Measurements from ENCODE around the gene KIF5A. TPM values are rescaled to one million over a fixed set of nuclear protein-coding genes. Genes with fewer than 3 reads are reported as not detected.

The KIF5A gene
- total and polyA plus RNA-seq, 2 of the 13 experiments (the other 11 are each of a cell fraction or from before 2014, with no cell fraction given): 1.6 to 11.9 TPM

DNA sequence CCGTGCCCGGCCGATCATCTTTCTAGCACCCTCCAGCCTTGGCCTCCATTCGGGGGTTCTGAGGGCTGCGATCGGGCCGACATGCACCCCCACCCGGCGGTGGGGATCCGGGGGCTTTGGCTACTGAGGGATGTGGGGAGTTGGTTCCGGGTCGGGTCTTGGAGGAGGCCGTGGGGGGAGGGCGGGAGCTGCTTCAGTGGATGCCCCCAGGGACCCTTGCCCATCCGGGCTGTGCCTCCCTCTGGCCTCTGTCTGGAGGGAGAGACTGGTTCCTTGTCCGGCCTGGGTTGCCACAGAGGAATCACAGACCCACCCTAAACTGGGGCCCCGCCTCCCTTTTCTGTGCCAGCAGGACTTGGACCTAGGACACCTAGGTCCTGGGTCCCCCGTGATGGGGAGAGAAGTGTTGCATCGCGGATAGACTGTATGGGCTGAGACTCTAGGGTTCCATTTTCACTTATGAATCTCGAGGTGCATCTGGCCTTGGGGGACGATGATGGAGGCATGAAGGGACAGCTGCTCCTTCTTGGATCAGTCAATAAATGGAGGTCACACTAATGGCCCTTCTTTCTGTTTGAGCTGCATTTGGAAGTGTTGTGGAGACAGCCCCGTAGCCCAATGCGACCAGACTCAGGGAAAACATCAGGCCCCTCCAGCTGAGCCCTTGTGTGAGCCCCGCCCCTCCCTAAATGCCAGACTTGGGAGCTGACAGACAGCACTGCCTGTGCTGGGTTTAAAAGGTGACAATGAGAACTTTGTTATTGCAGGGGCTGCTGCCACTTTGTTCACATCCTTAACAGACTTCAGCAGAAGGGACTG is 55.4 kb downstream of the KIF5A start (continued):
- TF ChIP-seq, protein P1, sequence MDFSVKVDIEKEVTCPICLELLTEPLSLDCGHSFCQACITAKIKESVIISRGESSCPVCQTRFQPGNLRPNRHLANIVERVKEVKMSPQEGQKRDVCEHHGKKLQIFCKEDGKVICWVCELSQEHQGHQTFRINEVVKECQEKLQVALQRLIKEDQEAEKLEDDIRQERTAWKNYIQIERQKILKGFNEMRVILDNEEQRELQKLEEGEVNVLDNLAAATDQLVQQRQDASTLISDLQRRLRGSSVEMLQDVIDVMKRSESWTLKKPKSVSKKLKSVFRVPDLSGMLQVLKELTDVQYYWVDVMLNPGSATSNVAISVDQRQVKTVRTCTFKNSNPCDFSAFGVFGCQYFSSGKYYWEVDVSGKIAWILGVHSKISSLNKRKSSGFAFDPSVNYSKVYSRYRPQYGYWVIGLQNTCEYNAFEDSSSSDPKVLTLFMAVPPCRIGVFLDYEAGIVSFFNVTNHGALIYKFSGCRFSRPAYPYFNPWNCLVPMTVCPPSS (IDR thresholded peaks at IDR 0.05): no peak
- peak; percentile 43; the same call in 1 of the 2 replicates for TF ChIP-seq GABPB1 (CRISPR knock-in tag; IDR thresholded peaks at IDR 0.05)
- no peak for TF ChIP-seq ZNF850 (CRISPR knock-in tag; conservative IDR thresholded peaks at IDR 0.05)
- TF ChIP-seq ZNF230 (CRISPR knock-in tag; IDR thresholded peaks at IDR 0.05): no peak
- TF ChIP-seq TEAD2 (CRISPR knock-in tag; IDR thresholded peaks at IDR 0.05): no peak
- TF ChIP-seq ZNF841 (CRISPR knock-in tag; IDR thresholded peaks at IDR 0.05; ENCODE audit: borderline replicate concordance): no peak
- 0 out of 2 replicates have a peak, but pooled peaks have one; percentile 22 for TF ChIP-seq SMAD1 (CRISPR knock-in tag; IDR thresholded peaks at IDR 0.05; ENCODE audit: borderline replicate concordance, low read depth)
- TF ChIP-seq ZNF441 (CRISPR knock-in tag; IDR thresholded peaks at IDR 0.05; ENCODE audit: borderline replicate concordance): no peak
- TF ChIP-seq, protein P2, sequence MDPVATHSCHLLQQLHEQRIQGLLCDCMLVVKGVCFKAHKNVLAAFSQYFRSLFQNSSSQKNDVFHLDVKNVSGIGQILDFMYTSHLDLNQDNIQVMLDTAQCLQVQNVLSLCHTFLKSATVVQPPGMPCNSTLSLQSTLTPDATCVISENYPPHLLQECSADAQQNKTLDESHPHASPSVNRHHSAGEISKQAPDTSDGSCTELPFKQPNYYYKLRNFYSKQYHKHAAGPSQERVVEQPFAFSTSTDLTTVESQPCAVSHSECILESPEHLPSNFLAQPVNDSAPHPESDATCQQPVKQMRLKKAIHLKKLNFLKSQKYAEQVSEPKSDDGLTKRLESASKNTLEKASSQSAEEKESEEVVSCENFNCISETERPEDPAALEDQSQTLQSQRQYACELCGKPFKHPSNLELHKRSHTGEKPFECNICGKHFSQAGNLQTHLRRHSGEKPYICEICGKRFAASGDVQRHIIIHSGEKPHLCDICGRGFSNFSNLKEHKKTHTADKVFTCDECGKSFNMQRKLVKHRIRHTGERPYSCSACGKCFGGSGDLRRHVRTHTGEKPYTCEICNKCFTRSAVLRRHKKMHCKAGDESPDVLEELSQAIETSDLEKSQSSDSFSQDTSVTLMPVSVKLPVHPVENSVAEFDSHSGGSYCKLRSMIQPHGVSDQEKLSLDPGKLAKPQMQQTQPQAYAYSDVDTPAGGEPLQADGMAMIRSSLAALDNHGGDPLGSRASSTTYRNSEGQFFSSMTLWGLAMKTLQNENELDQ (CRISPR knock-in tag; IDR thresholded peaks at IDR 0.05; ENCODE audit: borderline replicate concordance): no peak
- TF ChIP-seq CC2D1A (CRISPR knock-in tag; IDR thresholded peaks at IDR 0.05): no peak
- no peak for TF ChIP-seq ZNF737 (CRISPR knock-in tag; IDR thresholded peaks at IDR 0.05; ENCODE audit: borderline replicate concordance)
- TF ChIP-seq SRSF9 (IDR thresholded peaks at IDR 0.05; ENCODE audit: borderline replicate concordance, insufficient read depth, low read depth, low read length, poor library complexity, severe bottlenecking): no peak
- TF ChIP-seq, protein P3, sequence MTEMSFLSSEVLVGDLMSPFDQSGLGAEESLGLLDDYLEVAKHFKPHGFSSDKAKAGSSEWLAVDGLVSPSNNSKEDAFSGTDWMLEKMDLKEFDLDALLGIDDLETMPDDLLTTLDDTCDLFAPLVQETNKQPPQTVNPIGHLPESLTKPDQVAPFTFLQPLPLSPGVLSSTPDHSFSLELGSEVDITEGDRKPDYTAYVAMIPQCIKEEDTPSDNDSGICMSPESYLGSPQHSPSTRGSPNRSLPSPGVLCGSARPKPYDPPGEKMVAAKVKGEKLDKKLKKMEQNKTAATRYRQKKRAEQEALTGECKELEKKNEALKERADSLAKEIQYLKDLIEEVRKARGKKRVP (CRISPR knock-in tag; IDR thresholded peaks at IDR 0.05): 0 out of 4 replicates have a peak, but pooled peaks of 1 of the 2 experiments have one; percentile 21
- TF ChIP-seq, protein P4, sequence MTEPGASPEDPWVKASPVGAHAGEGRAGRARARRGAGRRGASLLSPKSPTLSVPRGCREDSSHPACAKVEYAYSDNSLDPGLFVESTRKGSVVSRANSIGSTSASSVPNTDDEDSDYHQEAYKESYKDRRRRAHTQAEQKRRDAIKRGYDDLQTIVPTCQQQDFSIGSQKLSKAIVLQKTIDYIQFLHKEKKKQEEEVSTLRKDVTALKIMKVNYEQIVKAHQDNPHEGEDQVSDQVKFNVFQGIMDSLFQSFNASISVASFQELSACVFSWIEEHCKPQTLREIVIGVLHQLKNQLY (CRISPR knock-in tag; IDR thresholded peaks at IDR 0.05): no peak
- TF ChIP-seq ZNF432 (CRISPR knock-in tag; IDR thresholded peaks at IDR 0.05; ENCODE audit: borderline replicate concordance): no peak
- TF ChIP-seq, protein P5, sequence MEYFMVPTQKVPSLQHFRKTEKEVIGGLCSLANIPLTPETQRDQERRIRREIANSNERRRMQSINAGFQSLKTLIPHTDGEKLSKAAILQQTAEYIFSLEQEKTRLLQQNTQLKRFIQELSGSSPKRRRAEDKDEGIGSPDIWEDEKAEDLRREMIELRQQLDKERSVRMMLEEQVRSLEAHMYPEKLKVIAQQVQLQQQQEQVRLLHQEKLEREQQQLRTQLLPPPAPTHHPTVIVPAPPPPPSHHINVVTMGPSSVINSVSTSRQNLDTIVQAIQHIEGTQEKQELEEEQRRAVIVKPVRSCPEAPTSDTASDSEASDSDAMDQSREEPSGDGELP (IDR thresholded peaks at IDR 0.05; ENCODE audit: borderline replicate concordance, low read depth): peak; percentile 23; the same call in 1 of the 2 replicates
- no peak for TF ChIP-seq FOXO1 (CRISPR knock-in tag; IDR thresholded peaks at IDR 0.05)
- TF ChIP-seq ZNF672 (CRISPR knock-in tag; IDR thresholded peaks at IDR 0.05): no peak
- TF ChIP-seq TBX2 (CRISPR knock-in tag; IDR thresholded peaks at IDR 0.05; ENCODE audit: borderline replicate concordance): 0 out of 2 replicates have a peak, but pooled peaks have one; percentile 10
- no peak for TF ChIP-seq ZNF670 (CRISPR knock-in tag; IDR thresholded peaks at IDR 0.05; ENCODE audit: borderline replicate concordance)
